KOPT-K1 (cell line): ENCODE measurements around the gene CLIP1.
"Not testable (repeated sequence)": the region's sequence is repeated elsewhere in the genome, so short reads cannot be mapped to it uniquely, and the experiment has no call there.

Source experiments
- H3K27ac ChIP-seq: fragments of 200-600 bp; sonication (generic); 2 replicates; pipeline ENCODE4 v1.5.1; 2016; ENCODE audit warnings: antibody characterized with exemption, mild to moderate bottlenecking, low read depth, low read length; ENCODE audit not compliant: poor library complexity, severe bottlenecking
- H3K36me3 ChIP-seq: fragments of 200-600 bp; sonication (generic); 2 replicates; pipeline ENCODE4 v1.5.1; 2017; ENCODE audit warnings: antibody characterized with exemption, mild to moderate bottlenecking, low read length, moderate library complexity; ENCODE audit not compliant: insufficient read depth
- H3K9me3 ChIP-seq: fragments of 200-600 bp; sonication (generic); 2 replicates; pipeline ENCODE4 v1.5.1; 2017; ENCODE audit warnings: antibody characterized with exemption, low read length, mild to moderate bottlenecking; ENCODE audit not compliant: insufficient read depth, poor library complexity, severe bottlenecking

CLIP1 gene

DNA sequence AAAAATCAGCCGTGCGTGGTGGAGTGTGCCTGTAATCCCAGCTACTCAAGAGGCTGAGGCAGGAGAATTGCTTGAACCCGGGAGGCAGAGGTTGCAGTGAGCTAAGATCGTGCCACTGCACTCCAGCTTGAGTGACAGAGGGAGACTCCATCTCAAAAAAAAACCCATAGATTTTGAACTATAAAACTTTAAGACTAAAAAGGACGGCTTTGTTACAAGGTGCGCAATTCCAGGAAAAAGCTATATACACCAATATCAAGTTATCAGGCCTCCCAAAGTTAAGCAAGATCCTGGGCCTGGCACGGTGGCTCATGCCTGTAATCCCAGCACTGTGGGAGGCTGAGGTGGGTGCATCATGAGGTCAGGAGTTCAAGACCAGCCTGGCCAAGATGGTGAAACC, 6.8 kb downstream of the CLIP1 start:
- not testable (repeated sequence) for H3K9me3 ChIP-seq, H3K27ac ChIP-seq, H3K36me3 ChIP-seq

DNA sequence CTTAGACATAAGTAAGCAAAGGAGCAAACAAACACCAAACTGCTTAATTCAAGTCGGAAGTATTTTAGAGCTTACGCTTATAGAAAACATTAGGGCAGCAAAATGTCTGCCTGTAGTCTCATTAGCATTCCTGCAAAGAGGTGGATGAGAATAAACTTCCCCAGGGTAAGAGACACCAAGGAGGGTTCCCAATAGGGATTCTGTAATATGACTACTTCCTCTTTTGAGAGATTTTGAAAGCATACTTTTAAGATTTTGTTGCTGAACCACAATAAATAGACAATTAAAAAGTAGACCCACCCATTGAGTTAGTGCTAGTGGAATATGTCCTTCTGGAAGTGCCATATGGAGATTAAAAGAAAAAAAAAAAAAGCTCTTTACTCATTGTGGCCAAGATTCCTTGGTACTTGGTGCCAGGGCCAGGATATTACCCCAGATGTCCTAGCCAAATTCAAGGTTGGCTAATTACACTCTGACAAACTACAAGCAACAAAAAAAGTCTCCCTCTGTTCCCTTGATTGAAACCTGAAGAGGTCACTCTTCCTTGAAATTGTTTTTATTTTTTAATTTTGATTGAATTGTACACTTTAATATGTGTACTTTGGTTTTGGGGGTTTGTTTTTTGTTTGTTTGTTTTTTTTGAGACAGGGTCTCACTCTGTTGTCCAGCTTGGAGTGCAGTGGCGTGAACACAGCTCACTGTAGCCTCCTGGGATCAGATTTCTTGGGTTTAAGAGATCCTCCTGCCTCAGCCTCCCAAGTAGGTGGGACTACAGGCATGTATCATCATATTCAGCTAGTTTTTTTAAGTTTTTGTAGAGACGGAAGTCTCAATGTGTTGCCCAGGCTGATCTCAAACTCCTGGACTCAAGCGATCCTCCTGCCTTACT, 8.7 kb downstream of the CLIP1 start:
- Histone ChIP-seq H3K9me3 (no peaks in the 10 kb centered on the region), H3K27ac (no peak overlapping the region), H3K36me3 (no peaks in the 10 kb centered on the region)

DNA sequence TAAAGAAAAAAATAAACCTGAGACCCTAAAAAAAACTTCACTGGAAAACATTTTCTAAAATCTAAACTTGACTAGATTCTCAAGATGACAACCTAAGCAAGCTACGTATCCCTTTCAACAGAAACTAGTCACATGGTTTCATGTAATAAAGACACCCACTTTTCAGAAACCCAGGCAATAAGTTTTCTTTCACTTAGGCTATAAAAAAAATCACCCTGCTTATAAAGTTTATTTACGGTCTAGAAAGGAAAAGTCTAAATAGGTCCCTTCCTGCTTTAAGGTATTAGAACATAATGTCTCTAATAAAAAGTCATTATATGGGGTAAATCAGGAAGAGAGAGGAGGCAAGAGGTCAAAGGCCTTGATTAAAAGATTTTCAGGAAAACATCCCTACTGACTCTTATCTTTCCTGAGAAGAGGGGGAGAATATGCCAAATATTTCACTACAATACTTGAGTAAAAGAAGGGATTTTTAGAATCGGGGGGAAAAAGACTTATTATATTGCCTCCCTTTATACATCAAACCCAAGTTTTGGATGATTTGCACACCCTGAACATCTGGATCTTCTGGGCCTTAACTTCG, 9.5 kb downstream of the CLIP1 start:
- no peak overlapping the region for H3K27ac ChIP-seq

DNA sequence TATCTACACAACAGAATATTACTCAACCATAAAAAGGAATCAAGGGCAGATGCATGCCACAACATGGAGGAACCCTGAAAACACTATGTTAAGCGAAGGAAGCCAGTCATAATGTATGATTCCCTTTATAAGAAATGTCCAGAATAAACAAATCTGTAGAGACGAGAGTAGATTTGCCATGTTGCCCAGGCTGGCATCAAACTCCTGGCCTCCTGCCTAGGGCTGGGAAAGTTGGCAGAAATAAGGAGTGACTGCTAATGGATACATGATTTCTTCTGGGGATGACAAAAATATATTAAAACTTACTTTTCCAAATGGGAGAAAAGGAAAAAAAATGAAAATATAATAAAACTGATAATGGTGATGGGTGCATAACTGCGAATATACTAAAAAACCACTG, 10.9 kb downstream of the CLIP1 start:
- no peaks in the 10 kb centered on the region for H3K36me3 ChIP-seq
- H3K27ac ChIP-seq, result no peak overlapping the region
- H3K9me3 ChIP-seq, result no peaks in the 10 kb centered on the region

More for the DNA sequence above, 9.5 kb downstream of the CLIP1 start:
- H3K9me3 ChIP-seq, result no peaks in the 10 kb centered on the region
- H3K36me3 ChIP-seq, result no peaks in the 10 kb centered on the region

DNA sequence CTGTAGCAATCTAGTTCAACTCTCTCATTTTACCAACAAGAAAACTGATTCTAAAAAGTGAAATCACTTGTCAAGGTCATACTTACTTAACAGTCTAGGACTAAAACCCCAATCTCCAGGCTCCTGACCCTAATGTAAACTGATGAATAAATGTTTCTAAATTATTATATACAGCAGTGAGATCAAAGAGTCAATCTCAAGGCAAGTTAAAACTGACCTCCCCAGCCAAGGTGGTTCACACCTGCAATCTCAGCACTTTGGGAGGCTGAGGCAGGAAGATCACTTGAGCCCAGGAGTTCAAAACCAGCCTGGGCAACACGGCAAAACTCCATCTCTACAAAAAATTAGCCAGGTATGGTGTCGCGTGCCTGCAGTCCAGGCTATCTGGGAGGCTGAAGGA, 15.3 kb downstream of the CLIP1 start:
- H3K36me3 ChIP-seq, result no peaks in the 10 kb centered on the region
- H3K27ac ChIP-seq, result no peak overlapping the region
- H3K9me3 ChIP-seq, result no peaks in the 10 kb centered on the region

DNA sequence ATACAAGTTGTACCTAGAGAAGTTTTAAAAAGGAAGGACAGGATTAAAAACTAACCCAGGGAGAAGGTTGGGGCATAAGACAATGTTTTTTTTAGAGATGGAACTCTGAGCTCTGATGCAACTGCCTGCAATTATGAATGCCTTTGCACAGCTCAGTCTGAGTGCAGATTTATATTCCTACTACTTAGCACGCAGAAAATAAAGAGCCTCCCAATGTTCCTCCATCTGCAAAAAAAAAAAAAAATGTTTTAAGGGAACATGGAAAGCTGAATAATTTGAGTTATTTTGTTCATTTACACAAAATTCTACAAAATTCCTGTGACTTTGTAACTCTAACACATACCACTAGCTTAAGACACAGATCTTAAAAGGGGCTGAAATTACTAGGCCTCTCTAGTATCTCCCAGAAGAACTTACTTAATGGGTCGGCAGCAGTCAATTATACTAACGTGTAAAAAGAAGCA, 15.7 kb downstream of the CLIP1 start:
- Histone ChIP-seq H3K27ac (no peak overlapping the region), H3K36me3 (no peaks in the 10 kb centered on the region), H3K9me3 (no peaks in the 10 kb centered on the region)

DNA sequence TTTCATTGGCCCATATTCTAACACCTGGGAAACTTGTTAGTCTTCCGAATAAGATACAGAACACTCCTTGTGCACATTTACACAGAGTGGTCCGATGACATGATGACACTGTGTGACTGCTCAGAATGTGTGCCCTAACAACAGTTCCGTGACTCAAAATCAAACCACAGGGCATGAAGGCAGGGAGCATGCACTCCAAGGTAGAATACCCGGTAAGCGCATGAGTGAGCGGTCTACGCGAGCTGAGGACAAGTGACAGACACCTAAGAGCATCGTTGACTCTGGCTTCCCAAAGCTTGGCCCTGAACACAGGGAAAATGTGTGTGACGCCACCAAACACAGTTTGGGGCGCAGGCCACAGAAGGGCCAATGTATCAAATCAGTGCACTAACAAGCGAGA, 18.6 kb downstream of the CLIP1 start:
- no peaks in the 10 kb centered on the region for H3K36me3 ChIP-seq
- H3K27ac ChIP-seq, result no peak overlapping the region
- no peaks in the 10 kb centered on the region for H3K9me3 ChIP-seq

DNA sequence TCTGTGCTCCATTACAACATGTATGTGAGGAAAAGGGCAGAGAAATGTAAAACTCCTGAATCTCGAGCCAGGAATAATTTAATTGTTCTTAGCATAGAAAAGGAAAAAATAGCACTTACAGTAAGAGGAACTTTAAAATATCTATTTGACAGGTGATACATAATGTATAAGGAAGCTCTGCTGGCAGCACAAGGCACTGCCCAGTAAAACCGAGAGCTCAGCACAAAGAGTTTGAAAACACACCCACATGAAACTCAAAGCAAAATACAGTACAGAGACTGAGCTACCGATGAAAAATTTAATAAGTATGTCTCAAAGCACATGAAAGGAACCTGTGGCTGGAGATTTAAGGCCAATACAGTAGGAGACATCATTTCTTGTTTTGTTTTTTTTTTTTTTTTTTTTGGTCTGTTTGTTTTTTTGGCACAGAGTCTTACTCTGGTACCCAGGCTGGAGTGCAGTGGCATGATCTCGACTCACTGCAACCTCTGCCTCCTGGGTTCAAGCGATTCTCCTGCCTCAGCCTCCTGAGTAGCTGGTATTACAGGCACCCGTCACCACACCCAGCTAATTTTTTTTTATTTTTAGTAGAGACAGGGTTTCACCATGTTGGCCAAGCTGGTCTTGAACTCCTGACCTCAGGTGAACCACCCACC, 19.2 kb downstream of the CLIP1 start:
- Histone ChIP-seq H3K27ac (no peak overlapping the region), H3K9me3 (no peaks in the 10 kb centered on the region), H3K36me3 (no peaks in the 10 kb centered on the region)

DNA sequence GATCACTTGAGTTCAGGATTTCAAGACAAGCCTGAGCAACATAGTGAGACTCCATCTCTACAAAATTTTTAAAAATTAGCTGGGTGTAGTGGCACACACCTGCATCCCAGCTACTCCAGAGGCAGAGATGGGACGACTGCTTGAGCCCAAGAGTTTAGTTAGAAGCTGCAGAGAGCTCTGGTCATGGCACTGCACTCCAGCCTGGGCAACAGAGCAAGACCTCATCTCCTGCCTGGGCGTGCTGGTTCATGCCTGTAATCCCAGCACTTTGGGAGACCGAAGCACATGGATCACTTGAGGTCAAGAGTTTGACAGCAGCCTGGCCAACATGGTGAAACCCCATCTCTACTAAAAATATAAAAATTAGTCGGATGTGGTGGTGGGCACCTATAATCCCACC, 20.2 kb downstream of the CLIP1 start:
- no peaks in the 10 kb centered on the region for H3K36me3 ChIP-seq
- H3K27ac ChIP-seq, result no peak overlapping the region
- no peaks in the 10 kb centered on the region for H3K9me3 ChIP-seq

DNA sequence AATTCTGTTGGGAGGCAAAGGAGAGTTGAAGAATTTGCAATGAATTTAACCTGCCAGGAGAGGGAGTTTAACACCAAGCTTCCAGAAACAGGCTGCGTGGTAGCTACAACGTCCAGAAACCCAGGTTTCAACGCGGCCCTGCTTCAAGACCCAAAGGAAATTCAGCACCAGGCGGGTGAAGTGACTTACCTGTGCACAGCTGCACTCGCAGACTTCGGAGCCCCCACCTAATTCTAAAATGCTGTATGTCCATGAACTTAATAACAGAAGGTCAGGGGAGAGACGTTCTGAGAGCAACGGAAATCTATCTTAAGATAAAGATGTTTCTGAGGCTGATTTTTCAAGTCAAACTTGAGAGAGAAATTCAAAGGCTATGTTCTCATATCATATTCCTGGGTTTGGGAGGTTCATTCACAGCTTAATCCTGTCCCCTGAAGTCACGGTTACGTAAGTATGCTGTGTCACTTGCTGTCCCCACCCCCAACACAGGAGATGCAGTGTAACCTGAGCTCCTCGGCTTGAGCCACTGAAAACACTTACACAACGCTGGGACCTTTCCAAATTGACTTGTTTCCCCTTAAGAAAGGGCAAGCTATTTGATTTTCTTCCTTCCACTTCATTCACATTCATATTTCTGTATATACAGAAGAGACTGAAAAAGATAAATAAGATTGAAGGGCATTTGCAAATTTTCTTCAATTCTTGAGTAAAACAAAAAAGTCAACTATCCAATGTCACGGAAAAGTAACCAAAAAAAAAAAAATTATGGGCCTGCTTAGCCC, 22.7 kb downstream of the CLIP1 start:
- no peaks in the 10 kb centered on the region for H3K36me3 ChIP-seq
- no peaks in the 10 kb centered on the region for H3K9me3 ChIP-seq
- no peak overlapping the region for H3K27ac ChIP-seq

DNA sequence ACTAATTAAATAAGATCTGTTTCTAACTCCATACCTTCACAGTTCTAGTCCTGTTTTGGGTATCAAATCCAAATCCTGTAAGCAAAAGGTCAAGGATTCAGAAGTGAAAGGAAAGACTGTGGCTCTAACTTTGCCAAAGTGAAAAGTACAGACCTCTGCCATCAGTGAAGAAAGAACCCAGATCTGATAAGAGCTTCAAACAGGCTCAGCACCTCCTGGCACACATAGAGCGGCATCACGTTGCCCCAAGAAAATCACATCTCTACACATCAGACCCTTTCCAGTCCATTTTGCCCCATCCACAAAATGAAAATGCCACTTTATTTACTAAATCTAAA, 23.2 kb downstream of the CLIP1 start:
- H3K36me3 ChIP-seq, result no peaks in the 10 kb centered on the region
- H3K27ac ChIP-seq, result no peak overlapping the region
- H3K9me3 ChIP-seq, result no peaks in the 10 kb centered on the region

DNA sequence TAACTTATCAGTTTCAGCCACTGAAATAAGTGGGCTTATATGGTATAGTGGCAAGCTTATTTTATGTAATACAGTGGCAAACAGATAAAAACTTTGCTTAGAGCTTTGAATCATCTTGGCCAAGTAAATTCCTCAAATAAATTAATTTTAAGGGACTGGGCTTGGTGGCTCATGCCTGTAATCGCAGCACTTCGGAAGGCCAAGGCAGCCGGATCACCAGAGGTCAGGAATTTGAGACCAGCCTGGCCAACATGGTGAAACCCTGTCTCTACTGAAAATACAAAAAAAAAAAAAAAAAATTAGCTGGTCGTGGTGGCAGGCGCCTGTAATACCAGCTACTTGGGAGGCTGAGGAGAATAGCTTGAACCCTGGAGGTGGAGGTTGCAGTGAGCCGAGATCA, 24.5 kb downstream of the CLIP1 start:
- not testable (repeated sequence) for H3K9me3 ChIP-seq, H3K27ac ChIP-seq, H3K36me3 ChIP-seq

DNA sequence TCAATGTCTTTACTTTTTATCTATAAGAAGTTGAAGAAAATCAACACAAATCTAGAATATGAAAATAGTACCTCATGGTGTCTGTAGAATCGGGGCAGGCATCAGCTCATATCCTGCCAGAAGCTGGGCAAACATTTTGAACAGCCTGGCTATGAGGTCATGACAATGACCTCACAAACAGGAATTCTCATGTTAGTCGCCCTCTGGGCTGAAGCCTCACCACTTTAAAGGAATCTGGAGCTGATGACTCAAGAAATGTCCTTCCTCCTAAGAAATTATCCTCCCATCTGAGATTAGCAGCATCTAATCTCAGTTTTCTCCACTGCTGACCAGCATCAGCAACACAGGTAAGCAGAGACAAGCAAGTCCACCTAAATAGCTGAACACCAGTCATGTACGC, 27.1 kb downstream of the CLIP1 start:
- no peaks in the 10 kb centered on the region for H3K9me3 ChIP-seq
- no peaks in the 10 kb centered on the region for H3K36me3 ChIP-seq
- no peak overlapping the region for H3K27ac ChIP-seq

DNA sequence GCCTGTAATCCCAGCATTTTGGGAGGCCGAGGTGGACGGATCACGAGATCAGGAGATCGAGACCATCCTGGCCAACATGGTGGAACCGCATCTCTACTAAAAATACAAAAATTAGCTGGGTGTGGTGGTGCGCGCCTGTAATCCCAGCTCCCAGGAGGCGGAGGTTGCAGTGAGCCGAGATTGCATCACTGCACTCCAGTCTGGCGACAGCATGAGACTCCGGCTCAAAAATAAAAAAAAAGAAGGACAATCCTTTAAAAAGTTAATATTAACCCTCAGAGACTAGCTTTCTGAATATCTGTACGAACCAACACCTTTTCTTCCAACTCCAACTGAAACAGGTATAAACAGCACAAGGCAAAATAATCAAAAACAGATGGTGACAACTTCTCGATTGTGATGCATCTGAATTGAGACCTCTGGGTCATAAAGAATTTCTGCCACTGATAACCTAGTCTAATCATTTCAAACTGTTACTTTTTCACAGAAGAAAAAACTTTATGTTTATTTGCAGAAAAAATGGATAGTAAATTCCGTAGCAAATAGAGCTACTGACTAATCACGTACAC, 27.8 kb downstream of the CLIP1 start:
- Histone ChIP-seq H3K9me3 (no peaks in the 10 kb centered on the region), H3K27ac (no peak overlapping the region), H3K36me3 (no peaks in the 10 kb centered on the region)

DNA sequence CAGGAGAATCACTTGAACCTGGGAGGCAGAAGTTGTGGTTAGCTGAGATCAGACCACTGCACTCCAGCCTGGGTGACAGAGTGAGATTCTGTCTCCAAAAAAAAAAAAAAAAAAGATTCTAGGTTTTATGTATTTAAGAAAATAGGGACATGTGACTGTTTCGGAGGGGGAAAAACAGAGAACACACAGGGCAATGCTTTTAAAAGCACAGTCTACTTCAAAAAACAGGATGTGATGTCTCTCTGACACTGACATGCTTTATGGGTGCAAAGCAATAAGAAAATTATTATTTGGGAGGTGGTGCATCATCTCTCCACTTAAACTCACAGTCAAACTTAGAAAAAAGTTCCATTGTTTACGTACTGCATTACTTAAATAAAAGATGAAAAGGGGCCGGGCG, 28.7 kb downstream of the CLIP1 start:
- Histone ChIP-seq H3K9me3 (no peaks in the 10 kb centered on the region), H3K36me3 (no peaks in the 10 kb centered on the region), H3K27ac (no peak overlapping the region)
